GM19099 (cell line): ENCODE data around the gene TSPAN9.

Source experiments
- POLR2A ChIP-seq: IDR thresholded peaks from 3 replicates; pipeline ENCODE4 v1.6.1; 2011; ENCODE audit warnings: low read depth; ENCODE audit not compliant: insufficient read length; ENCODE audit errors: extremely low read depth

Gene TSPAN9

DNA sequence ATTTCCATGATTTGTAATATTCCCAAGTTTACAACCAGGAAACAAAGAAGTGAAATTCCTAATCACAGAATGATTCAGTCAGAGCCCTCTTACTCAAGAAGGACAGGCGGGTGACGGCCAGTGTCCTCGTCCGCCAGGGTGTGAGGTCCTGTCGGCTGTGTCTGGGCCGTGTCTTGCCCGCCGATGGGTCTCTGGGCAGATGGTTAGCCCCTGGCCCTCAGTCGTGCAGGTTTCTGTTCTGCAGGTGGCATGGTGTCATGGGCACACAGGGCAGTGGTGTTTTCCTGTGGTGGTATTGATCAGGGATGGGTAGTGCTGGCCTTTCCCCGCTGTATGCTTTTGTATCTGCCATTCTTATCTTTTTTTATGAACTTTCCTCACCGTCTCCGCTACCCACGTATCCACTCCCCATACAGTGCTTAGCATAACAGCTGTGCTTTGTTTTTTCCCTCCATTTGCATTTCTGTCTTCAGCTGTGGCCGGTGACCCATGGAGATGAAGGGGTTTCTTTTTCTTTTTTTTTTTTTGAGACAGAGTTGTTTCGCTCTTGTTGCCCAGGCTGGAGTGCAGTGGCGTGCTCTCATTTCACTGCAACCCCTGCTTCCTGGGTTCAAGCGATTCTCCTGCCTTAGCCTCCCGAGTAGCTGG is 100.7 kb downstream of the TSPAN9 start:
- no peak for TF ChIP-seq POLR2A

DNA sequence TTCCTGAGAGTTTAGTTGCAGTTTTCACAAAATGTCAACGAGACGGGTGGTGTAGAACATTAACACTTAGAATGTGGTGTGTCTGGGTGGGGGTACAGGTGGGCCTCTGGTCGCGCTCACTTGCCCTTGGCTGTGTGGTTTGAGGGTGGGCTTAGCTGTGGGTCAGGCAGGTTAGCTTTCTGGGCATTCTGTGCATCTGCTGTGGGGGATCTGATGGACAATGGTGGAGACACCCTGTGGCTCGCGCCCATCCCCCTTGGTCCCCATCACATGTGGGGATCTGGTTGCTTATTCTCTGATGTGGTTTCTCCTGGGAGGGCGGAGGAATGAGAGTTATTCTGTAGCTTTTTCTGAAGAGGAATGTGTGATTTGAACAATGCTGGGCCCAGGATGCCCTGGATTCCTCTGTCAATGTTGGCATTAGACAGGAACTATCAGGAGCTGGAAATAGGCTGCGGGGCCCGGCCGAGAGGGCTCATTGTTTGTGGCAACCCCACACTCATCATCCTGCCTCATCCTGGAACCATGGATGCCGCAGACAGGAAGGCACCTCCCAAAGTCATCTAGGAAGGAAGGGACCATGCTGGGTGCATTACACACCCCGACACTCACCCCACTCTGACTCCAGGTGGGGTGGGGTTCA is 101.6 kb downstream of the TSPAN9 start:
- TF ChIP-seq POLR2A = no peak

DNA sequence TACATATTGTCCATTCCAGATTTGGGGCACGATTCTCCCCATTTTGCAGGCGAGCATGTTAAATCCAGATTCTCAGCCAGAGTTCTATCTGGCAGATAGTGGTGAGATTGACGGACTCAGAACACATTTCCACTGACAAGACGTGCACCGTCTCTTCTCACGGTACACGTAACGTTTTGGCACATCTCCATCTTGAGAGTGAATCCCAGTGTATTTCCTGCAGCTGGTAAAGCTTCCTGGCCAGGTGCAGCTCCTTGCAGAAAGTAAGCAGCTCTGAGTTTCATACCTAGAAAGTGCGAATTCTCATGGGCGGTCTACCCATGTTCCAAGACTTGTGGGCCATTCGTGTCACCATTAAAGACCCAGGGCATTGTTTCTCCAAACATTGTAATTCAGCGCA is 102.6 kb downstream of the TSPAN9 start:
- TF ChIP-seq POLR2A = no peak

DNA sequence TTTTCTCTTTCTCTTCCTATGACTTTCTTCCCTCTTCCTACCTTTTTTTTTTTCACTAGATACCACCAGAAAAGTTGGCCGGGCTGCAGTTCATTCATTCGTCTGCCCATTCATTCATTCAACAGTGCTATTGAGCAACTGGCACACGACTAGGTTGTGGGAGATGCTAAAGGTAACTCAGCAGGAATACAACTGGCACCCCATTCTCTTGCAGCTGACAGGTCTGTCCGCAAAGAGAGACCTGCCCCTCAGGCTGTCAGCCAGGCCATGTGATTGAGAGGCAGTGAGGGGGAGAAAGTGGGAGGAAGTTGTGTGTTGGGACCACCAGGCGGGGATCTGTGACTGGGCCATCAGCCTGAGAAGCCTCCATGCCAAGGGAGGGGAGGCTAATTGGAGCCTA is 105.2 kb downstream of the TSPAN9 start:
- no peak for TF ChIP-seq POLR2A

DNA sequence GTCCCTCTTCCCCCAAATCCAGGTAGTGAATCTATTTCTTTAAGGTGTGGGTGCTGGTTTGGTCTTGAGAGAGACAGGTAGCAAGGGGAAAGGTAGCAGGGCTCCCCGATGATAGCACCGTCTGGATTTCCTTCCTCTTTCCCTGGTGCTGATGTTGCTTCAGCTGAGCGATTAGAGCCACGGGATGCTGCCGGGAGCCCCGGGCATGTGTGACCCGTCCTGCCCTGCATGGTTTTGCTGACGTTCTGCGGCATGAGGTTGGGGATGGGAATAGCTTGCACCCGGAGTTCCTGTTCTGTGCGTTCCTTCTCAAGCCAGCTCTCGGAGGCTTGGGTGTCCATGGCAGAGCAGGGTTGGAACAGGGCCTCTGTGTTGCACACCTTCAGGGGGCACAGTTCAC is 107.3 kb downstream of the TSPAN9 start:
- no peak for TF ChIP-seq POLR2A

DNA sequence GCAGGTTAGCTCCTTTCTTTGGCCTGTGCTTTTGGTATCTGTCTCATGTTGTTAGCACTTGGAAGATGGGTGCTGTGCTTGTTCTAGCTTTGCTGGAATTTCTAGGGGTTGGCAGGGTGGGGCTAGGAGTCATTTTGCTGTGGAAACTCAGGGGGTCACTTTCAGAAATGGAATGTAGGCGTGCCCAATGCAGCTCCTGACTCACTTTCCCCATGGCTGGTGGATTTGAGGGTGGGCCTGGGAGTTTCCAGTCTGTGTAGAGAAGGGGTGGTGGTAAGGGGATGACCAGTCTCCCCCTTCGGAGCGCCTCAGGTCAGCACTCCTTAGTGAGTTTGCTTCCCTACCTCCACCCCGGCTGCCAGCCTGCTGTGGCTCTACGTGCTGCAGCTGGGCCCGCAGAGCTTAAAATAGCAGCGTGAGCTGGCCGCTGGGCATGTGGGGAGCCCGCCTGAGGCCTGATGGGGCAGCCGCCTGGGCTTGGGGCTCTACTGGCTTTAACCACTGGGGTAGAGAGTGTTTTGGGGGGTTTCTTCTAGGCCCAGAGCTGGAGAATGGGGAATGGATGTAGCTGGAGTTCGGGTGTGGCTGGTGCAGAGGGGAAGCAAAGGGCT is 108.2 kb downstream of the TSPAN9 start:
- TF ChIP-seq POLR2A = no peak

DNA sequence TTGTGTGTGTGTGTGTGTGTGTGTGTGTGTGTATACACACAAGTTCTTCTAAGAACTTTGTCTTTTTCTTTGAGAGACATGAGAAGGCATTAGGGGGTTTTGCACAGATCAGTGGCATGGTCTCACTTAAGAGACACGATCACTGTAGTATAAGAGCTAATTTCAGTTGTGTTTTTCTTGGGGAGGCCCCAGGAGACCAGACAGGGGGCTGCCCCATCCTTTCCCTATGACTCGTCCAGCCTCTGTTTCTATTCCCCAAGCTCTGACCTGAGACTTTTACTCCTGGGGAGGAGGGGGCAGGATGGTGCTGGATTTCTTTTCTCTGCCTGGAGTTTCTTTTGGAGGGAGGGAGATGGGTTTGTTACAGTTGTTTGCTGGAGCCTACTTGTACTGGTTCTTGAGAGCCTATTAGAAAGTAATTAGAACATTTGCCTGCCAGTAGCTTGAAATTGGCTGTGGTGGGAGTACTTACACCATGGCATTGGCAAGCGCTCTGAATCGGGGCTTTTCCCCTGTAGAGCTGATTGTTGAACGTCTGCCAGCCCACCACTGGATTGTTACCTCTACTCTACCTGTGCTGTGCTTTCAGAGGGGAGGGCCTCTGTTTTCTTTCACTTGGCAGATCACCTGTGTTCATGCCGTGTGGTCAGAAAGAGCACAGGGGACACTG is 109.5 kb downstream of the TSPAN9 start:
- no peak for TF ChIP-seq POLR2A

DNA sequence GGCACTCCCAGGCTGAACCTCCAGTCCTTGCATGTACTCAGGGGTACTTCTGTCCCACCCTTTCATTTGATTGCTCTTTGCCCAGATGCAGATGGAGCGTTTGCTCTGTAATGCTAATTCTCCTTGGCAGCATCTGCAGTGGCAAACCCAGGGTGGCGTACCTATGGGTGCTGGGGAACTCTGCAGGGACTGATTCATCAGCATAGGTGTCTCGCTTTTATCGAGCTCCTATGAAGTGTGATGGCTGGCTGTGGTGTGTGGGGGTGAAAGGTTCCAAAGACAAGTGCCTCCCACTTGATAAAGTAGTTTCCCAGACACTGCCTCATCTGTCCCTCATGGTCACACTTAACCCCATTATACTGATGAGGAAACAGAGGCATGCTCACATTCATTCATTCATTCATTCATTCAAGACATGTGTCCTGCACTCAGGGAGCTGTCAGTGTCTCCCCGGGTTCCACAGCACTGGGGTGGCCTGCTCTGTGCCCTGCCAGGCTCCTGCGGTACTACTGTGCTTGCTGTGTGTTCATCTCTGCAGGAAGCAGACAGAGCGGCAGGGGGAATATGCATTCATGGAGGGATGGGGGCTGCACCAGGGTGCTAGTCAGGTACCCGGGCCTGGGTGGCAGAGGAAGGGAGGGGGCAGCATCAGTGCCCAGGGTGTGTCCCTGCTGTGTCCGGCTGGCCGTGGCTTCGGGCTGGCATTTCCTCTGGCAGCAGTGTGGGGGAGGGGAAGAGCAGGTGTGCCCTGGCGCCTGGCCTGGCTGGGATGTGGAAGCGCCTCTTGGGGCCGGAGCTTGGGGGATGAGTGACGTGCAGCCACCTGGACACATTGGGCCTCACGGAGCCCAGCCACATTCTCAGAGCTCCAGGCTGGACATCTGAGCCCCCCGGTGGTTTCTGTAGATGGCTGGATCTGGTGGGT is 110.9 kb downstream of the TSPAN9 start:
- TF ChIP-seq POLR2A = no peak

DNA sequence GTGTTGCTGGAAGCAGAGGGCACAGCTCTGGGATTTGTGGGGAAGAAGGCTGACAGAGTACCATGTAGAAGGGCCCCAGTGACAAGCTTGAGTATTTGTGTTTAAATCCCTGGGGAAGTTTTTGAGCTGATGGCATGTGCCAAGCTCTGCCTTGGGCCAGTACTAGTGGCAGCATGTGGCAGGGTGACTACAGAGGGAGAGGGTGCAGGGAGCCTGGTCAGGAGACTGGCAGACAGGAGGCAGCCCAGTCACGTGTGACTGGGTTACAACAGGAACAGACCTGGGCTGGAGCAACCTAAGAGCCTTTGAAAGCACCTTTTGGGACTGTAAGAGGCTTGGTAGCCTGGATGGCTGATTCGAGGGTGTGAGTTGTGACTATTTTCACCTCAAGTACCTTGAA is 112.1 kb downstream of the TSPAN9 start:
- no peak for TF ChIP-seq POLR2A

DNA sequence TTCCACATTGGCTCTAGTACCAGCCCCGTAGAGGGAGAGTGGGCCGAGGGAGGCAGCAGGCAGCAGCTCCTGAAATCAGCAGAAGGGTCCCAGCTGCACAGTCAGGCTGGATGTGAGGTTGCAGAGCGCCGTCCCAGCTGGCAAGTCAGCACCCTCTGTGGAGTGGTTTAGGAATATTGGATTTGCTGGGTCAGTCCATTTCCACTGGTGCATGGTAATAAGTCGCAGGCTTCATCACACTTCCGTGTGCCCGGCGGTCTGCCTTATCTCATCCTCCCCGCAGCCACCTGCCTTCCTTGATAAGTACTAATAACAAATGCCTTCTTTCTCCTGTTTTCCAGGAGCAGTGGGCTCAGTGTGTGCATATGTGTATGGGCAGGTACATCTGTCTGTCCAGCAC is 112.9 kb downstream of the TSPAN9 start:
- no peak for TF ChIP-seq POLR2A

DNA sequence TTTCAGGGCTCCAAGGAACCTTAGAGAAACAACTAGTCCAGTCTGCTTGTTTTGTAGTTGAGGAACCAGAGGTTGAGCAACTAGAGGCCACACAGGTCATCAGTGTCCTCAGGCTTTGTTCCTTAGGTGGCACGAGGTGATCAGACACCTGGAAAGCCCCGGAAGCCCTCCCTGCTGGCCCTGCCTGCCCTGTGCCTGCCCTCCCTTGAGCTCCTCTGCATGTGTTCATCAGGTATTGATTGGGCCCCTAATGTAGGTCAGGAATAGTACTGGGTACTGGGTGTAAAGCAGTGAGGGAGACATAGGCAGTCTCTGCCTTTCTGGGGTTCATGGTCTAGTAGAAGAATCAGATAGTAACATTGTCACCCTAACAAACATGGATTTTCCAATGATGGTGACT is 114.3 kb downstream of the TSPAN9 start:
- TF ChIP-seq POLR2A = no peak

DNA sequence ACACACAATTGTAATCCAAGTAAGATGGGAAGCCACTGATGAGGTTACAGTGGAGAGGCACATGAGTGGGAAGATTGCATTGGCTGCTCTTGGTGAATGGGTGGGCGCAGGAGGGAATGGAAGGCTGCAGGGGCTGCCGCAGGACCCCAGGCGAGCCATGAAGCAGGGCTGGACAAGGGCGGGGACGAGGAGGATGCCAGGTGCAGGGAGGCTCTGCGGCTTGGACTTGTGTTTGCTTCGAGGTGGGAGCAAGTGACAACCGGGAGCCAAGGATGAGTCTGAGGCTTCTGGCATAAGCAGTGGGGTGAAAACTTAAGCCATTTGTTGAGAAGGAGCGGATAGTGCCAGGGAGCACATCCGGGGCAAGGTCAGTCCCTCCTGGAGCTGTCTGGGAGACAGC is 115.0 kb downstream of the TSPAN9 start:
- TF ChIP-seq POLR2A = no peak

DNA sequence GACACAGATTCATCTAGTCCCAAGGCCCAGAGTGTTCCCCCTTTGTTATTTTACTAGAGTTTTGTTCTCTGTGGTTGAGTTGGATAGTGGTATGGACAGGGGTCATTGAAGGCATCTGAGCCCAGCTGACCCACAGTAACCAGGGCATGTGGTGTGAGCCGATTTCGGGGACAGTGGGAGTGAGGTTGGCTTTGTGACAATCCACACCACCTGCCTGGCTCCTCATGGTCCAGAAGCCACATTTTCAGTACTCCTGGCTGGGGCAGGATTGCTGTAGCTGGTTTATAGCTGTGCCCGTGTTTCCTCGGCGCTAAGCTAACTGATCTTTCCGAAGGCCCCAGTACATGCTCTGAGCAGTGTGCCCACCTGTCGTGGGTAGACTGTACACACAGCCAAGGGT is 116.0 kb downstream of the TSPAN9 start:
- TF ChIP-seq POLR2A = no peak

DNA sequence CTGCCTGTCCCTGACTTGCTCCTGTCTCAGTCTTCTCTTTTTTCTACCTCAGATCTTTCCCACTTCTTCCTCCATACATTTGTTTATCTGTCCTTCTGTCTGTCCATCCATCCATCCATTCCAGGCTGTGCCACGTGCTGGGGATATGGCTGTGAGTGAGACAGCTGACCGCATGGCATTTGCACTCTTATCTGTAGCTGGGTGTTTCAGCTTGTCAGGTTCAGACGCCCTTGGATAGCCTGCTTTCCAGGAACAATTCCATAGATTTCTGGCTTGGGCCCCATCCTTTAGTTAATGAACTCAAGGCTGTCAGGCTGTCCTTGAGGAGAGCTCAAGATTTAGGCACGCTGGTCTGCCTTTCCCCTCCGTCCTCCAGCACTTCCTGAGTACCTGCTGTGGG is 116.6 kb downstream of the TSPAN9 start:
- no peak for TF ChIP-seq POLR2A

DNA sequence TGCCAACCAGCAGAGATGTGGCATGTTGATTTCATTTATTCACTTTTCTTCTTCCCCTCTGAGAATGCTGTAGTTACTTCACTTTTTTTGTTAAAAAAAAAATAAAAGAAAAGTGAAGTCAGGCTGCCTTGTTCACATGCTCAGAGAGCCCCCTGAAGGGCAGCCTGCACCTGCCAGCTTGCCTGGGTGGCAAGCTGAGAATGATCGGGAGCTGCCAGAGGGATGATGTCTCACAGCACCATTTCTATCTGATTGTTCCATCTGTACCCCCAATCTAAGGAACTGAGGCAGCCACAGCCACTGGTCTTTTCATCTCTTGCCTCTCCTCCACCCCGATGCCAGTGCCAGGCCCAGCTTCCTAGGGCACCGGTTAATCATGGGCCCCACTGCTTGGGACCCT is 118.2 kb downstream of the TSPAN9 start:
- TF ChIP-seq POLR2A = no peak
